ENCODE data around the gene OSBPL9.

- TF ChIP-seq CTCF (conservative IDR thresholded peaks at IDR 0.05; ENCODE audit: low read length) (no peak), EZH2phosphoT487 (IDR thresholded peaks at IDR 0.05; ENCODE audit: borderline replicate concordance, low read depth, low read length) (no peak)
Observed at GRCh38 chr1:51833700-51834099, 216.8 kb downstream of the OSBPL9 start.

Data from OCI-LY7 (cell line).